ENCODE results near the gene CEACAM4.
A peak's percentile ranks its signal among the peaks of the same experiment; 100 is the strongest.

DNA sequence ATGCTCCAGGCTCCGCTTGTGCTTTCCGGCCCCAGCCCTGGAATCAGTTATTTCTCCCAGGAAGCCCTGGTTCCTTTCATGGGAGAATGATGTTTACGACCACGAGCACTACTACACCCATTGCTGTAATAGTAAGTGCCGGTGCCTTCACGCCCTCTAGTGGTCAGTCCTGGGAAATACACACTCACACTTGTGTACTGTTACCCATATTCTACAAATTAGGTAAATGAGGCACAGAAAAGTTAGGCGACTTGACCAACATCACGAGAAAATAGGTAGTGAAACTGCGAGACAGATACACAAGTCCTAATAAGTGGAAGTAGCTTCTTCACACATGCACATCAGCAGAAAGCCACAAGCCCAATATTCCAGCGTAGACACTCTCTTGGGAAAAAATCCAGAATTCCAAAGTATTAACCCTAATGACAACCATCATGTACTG lies 29.3 kb downstream of the CEACAM4 start:
- TF ChIP-seq, protein P1, sequence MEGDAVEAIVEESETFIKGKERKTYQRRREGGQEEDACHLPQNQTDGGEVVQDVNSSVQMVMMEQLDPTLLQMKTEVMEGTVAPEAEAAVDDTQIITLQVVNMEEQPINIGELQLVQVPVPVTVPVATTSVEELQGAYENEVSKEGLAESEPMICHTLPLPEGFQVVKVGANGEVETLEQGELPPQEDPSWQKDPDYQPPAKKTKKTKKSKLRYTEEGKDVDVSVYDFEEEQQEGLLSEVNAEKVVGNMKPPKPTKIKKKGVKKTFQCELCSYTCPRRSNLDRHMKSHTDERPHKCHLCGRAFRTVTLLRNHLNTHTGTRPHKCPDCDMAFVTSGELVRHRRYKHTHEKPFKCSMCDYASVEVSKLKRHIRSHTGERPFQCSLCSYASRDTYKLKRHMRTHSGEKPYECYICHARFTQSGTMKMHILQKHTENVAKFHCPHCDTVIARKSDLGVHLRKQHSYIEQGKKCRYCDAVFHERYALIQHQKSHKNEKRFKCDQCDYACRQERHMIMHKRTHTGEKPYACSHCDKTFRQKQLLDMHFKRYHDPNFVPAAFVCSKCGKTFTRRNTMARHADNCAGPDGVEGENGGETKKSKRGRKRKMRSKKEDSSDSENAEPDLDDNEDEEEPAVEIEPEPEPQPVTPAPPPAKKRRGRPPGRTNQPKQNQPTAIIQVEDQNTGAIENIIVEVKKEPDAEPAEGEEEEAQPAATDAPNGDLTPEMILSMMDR (IDR thresholded peaks at IDR 0.05), result peak; percentile 97
- TF ChIP-seq ZFX (IDR thresholded peaks at IDR 0.05; ENCODE audit: borderline replicate concordance), result no peak
